Rectal smooth muscle tissue (tissue), 1 donor: ENCODE data around the gene ZNF747.
"Not testable (repeated sequence)": the region's sequence is repeated elsewhere in the genome, so short reads cannot be mapped to it uniquely, and the experiment has no call there.

Source experiments
- H3K27ac ChIP-seq: one replicate; pipeline ENCODE4 v1.7.0; 2013; ENCODE audit warnings: low read depth, low read length, inconsistent platforms
- H3K27me3 ChIP-seq: one replicate; pipeline ENCODE4 v1.7.0; 2013; ENCODE audit warnings: low read length; ENCODE audit not compliant: control insufficient read depth, insufficient read depth
- H3K36me3 ChIP-seq: one replicate; pipeline ENCODE4 v1.7.0; 2013; ENCODE audit warnings: low read length; ENCODE audit not compliant: control insufficient read depth, insufficient read depth
- H3K4me1 ChIP-seq: one replicate; pipeline ENCODE4 v1.7.0; 2013; ENCODE audit warnings: low read length; ENCODE audit not compliant: control insufficient read depth, insufficient read depth
- H3K4me3 ChIP-seq: one replicate; pipeline ENCODE4 v1.7.0; 2013; ENCODE audit warnings: low read length
- H3K9ac ChIP-seq: one replicate; pipeline ENCODE4 v1.7.0; 2013; ENCODE audit warnings: low read length

ZNF747 gene

DNA sequence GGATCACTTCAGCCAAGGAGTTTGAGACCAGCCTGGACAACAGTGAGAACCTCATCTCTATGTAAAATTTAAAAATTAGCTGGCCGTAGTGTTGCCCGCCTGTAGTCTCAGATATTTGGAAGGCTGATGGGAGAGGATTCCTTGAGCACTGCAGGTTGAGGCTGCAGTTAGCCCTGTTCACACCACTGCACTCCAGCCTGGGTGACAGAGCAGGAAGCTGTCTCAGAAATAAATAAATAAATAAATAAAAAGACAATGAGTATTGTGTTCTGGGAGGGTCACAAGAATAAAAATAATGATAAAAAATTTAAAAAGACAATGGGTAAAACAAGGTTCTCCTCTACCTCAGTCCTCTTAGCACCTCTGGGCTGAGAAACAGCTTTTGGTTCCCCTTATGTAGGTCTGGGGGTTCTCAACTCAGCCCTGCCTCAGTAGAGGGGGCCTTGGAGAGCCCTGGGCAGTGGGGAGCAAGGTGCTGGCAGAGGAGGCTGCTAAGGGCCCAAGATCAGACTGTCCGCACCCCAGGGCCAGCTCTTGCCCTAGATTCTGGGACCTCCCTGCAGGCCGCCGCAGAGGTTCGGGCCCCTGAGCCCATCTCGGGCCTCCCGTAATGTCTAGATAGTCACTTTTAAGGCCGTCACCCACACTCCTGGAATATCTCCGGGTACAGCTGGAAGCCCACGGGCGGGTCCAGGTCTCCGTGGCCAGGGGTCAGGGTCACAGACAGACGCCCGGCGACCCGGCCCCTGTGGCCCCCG lies 20.1 kb upstream of the ZNF747 start:
- Histone ChIP-seq H3K36me3 (peaks cover 4% of the 10 kb centered on the region), H3K4me3 (no peak overlapping the region), H3K9ac (no peak overlapping the region), H3K27ac (no peak overlapping the region), H3K4me1 (peaks cover 5% of the 10 kb centered on the region), H3K27me3 (no peaks in the 10 kb centered on the region)

DNA sequence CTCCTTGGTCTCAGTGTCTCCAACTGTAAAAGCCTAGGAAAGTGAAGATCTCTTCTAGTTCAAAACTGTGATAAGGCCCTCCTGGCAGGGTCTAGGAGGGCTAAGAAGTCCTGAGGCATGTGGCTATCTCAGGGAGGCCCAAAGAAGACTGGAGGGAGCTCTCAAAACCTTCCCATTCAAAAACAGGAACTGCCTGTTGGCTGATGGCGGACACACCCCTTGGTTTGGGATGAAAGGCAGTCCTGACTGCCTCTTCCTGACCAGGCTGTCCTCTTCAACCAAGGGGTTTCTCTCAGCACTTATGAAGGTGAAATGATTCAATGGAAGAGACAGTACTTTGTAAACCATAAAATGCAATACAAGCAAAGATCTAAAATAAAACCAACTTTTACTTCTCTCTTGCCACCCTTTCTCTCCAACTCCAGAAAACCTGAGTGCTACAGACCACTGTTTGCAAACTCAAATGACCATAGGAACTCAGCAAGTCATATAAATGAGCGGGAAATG lies 18.8 kb upstream of the ZNF747 start:
- Histone ChIP-seq H3K36me3 (peaks cover 4% of the 10 kb centered on the region), H3K4me1 (peaks cover 5% of the 10 kb centered on the region), H3K27ac (no peak overlapping the region), H3K27me3 (no peaks in the 10 kb centered on the region), H3K9ac (no peak overlapping the region), H3K4me3 (no peak overlapping the region)

DNA sequence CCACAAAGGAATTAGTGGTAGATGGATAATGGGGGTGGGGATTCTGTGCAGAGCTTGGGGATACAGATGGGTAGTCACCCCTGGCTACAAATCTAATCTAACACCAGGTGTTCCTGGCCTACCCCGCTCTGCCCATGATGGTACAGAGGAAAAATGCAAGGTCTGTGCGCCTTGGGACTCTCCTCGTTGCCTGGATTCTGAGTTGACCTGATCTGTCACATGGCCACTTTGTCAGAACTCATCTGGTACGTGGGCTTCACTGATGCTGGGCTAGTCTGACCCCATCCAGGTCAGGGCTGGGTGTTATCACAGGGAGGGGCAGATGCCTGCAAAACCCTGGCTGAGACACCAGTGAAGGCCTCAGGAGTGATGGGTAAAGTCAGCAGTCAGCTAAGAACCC lies 18.3 kb upstream of the ZNF747 start:
- Histone ChIP-seq H3K27me3 (no peaks in the 10 kb centered on the region), H3K4me3 (no peak overlapping the region), H3K4me1 (peaks cover 5% of the 10 kb centered on the region), H3K27ac (no peak overlapping the region), H3K36me3 (peaks cover 4% of the 10 kb centered on the region), H3K9ac (no peak overlapping the region)

DNA sequence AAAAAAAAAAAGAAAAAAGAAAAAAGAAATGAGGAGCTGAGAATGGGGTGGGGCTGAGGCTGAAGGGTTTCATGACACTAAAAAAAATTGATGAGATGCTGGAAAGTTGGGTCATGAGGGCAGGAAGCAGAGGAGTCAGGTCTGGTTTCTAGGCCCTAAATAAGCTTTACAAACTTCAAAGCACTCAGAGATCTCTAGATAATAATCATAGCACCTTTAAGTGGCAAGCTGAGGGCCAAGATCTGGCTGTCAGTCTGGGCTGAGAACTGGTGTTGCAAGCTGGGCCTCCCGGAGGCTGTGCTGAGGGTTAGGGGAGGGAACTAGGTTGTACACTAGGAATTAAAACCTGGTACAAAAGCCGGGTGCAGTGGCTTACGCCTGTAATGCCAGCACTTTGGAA lies 17.1 kb upstream of the ZNF747 start:
- no peak overlapping the region for H3K9ac ChIP-seq
- H3K36me3 ChIP-seq = peaks cover 4% of the 10 kb centered on the region
- H3K4me1 ChIP-seq = no peaks in the 10 kb centered on the region
- no peak overlapping the region for H3K4me3 ChIP-seq
- H3K27ac ChIP-seq = no peak overlapping the region
- no peaks in the 10 kb centered on the region for H3K27me3 ChIP-seq

DNA sequence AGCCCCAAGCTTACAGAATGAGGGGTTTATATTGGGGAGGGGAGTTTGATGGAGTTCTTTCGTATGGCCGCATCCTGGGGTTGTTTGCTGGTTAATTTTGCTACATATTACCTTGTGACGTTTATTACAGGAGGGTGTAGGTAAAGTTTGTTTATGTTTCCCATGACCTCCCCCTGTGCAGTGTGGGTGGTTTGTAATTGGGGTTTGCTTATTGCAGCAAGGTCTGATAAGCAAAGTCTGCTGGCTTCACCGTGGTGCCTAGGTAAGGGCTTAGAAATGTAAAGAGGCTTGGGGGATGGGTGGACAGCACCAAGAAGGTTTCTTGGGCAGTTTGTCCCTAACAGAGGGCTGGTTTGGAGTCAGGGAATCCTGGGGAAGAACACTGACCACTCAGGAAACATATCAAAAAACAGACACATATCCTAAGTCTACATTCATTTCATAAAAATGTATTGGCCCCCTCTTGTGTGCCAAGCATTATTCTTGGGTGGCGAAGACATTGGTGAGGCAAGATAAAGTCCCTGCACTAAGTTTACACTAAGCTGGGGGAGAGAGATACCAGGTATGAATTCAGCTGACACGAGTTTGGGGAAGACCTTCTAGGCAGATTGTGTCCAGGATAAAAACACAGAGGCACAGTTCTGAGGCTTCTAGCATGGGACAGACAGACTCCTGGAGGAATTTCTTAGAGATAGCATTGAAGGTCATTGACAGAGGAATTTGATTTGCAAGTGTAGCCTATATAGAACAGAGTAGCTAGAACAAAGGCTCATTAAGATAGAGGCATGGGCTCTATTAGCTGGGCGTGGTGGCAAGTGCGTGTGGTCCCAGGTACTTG lies 14.0 kb upstream of the ZNF747 start:
- Histone ChIP-seq H3K27ac (no peak overlapping the region), H3K4me3 (no peak overlapping the region), H3K4me1 (no peaks in the 10 kb centered on the region), H3K27me3 (no peaks in the 10 kb centered on the region), H3K9ac (no peak overlapping the region), H3K36me3 (no peaks in the 10 kb centered on the region)

DNA sequence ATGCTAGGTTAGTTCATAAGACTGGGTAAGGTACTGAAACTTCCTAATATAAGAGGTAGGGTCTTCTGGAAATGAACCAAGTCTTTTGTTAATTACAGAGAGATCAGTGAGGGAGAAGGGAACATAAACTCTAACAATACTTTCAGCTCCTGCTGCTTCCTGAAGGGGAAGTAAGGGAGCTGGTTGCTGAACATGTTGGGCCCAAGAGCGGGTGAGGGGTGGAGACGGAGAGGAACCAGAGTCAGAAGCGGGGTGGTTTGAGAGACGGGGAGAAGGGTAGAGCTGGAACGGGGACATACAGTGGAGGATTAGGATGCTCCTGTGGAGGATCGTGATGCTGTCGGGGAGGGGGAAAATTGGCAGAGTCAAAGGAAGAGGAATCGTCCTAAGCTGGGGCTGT lies 11.5 kb upstream of the ZNF747 start:
- Histone ChIP-seq H3K4me1 (no peaks in the 10 kb centered on the region), H3K9ac (no peak overlapping the region), H3K27ac (no peak overlapping the region), H3K4me3 (no peak overlapping the region), H3K36me3 (no peaks in the 10 kb centered on the region), H3K27me3 (no peaks in the 10 kb centered on the region)

DNA sequence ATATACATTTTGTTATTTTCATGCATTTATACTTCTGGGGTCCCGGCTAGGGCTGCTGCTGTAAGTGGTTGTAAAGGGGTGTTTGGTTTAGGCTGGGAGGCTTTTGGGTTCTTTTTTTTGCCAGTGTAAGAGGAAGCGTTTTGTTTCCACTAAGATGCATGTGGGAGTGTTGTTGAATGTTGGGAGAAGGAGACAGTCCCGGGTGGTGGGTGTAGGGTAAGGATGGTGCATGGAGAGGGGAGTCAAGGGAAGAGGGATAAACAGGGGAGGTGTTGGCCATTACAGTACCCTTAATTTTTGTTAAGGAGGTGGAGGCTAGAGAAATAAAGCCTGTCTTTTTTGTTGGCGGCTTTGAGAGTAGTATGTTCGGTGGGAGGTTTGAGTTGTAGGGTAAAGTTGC lies 8.4 kb upstream of the ZNF747 start:
- no peaks in the 10 kb centered on the region for H3K4me1 ChIP-seq
- no peak overlapping the region for H3K27ac ChIP-seq
- H3K36me3 ChIP-seq = no peaks in the 10 kb centered on the region
- no peaks in the 10 kb centered on the region for H3K27me3 ChIP-seq
- H3K4me3 ChIP-seq = no peak overlapping the region
- H3K9ac ChIP-seq = no peak overlapping the region

DNA sequence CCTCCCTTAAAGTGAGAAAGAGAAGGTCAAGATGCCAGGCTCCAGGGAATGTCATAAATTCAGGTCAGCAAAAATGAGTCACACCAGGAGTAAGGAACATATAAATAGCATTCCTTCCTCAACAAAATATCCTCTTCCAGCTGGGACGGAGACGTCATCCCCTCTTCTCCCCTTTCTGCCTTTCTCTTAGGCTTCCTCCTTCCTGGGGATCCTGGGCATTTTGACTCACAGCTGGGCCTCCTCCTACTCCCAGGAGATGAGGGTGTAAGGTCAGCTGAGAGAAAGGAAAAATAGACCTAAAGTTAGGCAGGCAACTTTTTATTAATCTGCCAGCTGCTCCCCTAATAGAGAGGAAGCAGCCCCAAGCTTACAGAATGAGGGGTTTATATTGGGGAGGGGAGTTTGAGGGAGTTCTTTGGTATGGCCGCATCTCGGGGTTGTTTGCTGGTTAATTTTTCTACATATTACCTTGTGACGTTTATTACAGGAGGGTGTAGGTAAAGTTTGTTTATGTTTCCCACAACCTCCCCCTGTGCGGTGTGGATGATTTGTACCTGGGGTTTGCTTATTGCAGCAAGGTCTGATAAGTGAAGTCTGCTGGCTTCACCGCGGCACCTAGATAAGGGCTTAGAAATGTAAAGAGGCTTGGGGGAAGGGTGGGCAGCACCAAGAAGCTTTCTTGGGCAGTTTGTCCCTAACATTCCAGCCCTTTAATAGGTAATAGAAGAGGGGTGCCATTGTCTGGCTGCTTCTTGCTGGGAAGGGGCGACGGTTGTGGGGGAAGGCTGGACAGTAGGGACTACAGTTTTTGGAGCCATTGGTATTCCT lies 7.1 kb upstream of the ZNF747 start:
- Histone ChIP-seq H3K36me3 (no peaks in the 10 kb centered on the region), H3K27ac (no peak overlapping the region), H3K4me1 (no peaks in the 10 kb centered on the region), H3K27me3 (no peaks in the 10 kb centered on the region), H3K4me3 (no peak overlapping the region), H3K9ac (no peak overlapping the region)

DNA sequence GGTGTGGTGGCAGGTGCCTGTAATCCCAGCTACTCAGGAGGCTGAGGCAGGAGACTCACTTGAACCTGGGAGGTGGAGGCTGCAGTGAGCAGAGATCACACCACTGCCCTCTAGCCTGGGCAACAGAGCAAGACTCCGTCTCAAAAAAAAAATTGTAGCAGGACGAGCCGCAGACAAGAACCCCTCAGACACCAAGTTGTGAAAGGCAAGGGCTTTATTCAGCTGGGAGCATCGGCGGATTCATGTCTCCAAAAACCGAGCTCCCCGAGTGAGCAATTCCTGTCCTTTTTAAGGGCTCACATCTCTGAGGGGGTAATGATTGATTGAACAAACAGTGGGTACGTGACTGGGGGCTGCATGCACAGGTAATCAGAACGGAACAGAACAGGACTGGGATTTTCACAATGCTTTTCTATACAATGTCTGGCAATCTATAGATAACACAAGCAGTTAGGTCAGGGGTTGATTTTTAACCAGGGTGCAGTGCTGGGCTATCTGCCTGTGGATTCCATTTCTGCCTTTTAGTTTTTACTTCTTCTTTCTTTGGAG lies 6.3 kb upstream of the ZNF747 start:
- H3K4me3 ChIP-seq, H3K4me1 ChIP-seq, H3K27ac ChIP-seq, H3K9ac ChIP-seq, H3K27me3 ChIP-seq, H3K36me3 ChIP-seq: not testable (repeated sequence)

DNA sequence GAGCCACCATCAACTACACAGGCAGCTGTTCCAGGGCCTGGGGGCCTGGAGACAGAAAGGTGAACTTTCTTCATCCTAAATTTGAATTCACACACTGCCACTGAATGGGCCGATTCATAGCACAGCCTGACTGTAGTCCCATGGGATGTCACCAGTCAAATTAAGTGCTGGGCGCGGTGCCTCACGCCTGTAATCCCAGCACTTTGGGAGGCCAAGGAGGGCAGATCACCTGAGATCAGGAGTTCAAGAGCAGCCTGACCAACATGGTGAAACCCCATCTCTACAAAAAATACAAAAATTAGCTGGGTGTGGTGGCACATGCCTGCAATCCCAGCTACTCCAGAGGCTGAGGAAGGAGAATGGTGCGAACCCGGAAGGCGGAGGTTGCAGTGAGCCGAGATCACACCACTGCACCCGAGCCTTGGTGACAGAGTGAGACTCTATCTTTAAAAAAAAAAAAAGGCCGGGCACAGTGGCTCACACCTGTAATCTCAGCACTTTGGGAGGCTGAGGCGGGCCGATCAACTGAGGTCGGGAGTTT lies 5.4 kb upstream of the ZNF747 start:
- not testable (repeated sequence) for H3K4me1 ChIP-seq, H3K9ac ChIP-seq, H3K27me3 ChIP-seq, H3K4me3 ChIP-seq, H3K36me3 ChIP-seq, H3K27ac ChIP-seq

DNA sequence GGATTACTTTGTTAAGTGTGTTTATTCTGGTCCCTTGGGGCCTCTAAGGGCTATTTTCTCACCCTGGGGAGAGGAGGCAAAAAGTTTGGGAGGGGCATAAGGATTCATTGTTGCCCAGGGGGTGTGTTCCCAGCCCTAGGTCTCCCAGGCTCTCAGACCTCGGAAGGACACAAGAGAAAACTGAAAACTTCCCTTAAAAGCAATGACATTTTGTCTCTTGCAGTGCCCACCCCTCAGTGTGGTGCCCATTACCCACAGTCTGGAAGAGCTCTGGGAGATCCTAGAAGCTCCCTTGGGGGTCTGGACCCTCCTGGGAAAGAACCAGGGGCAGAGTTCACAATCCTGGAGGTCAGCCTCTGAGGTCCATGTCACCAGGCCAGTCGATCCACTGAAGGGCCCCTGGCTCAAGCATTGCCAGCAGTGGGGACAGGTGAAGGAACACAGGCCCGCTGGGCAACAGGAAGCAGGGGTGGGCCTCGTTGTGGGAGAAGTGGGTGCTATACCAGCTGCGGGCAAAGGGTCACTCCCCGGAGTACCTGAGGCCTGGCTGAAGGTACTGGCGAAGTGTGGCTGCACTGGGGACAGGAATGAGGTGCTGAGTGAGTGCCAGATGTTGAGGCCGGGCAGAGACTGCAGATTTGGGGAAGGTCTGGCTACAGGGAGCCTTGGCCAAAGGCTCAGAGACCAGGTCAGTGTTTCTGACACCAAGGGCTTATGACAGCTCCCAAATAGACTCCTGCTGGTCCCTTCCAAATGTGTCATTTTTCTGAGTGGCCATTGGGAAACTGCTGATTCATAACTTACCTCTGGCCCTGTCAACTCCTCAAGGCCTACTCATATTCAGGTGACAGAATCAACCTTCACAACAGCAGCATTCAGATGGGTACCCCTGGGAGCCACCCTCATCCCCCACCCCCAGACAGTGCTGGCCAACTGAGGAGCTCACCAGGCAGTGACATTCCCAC lies 4.6 kb upstream of the ZNF747 start:
- no peaks in the 10 kb centered on the region for H3K4me1 ChIP-seq
- H3K27me3 ChIP-seq = no peaks in the 10 kb centered on the region
- no peak overlapping the region for H3K27ac ChIP-seq
- no peak overlapping the region for H3K4me3 ChIP-seq
- H3K36me3 ChIP-seq = no peaks in the 10 kb centered on the region
- no peak overlapping the region for H3K9ac ChIP-seq
